ENCODE results near the gene HSFX4.
"Not testable (repeated sequence)": the region's sequence is repeated elsewhere in the genome, so short reads cannot be mapped to it uniquely, and the experiment has no call there.

HSFX4 gene

DNA sequence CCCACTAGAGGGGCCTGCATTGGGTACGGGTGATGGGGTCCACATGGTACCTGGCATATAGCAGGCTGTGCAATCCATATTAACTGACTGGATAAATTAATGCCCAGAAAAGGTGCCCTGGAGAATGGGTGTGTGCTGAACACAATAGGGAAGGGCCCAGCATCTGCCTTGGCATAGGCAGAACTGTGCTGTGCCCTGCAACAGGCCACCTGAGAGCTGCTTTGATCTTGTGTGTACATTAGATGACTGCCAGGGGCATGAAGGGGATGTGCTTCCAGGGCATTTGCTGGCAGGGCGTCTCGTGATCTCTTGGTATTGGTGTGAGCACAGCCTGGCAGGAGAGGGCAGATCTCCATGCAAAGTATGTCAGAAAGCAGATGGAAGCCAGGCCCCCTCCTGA lies 17.6 kb downstream of the HSFX4 start:
- H3K36me3 ChIP-seq (ENCODE audit: insufficient read depth, low read length); H2AFZ ChIP-seq (ENCODE audit: low read length); H4K20me1 ChIP-seq (ENCODE audit: insufficient read depth, low read length); H3K27me3 ChIP-seq (ENCODE audit: insufficient read depth, low read length); H3K4me2 ChIP-seq (ENCODE audit: low read length); H3K9me2 ChIP-seq (ENCODE audit: low read depth, low read length); H3K4me1 ChIP-seq (ENCODE audit: insufficient read depth, low read length, severe bottlenecking); H3K27ac ChIP-seq (ENCODE audit: low read depth, low read length, poor library complexity, severe bottlenecking); H3K9me3 ChIP-seq (ENCODE audit: low read length); H3F3A ChIP-seq (ENCODE audit: insufficient read depth, low read length); H3K79me2 ChIP-seq (ENCODE audit: insufficient read depth, low read length); H3K4me3 ChIP-seq (ENCODE audit: low read depth, low read length, poor library complexity, severe bottlenecking); H3K9ac ChIP-seq (ENCODE audit: low read length): not testable (repeated sequence)

DNA sequence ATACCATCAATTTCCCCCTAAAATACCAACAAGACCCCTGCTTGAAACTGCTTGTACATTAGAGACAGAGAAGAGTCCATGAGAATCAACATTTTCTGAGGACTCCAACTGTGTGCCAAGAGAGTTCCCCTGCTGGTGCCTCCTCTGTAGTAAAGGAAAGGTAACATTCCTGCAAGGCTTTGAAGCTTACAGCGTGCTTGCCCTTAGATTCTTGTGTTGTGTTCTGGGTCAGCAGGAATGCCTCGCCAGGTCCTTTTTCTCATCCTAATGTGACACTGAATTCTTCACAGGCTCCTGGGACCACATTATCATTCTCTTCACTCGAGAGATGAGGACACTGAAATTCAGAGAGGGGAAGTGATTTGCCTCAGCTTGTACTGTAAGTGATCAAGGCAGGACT lies 18.6 kb downstream of the HSFX4 start:
- no peaks in the 10 kb centered on the region for H4K20me1 ChIP-seq (ENCODE audit: insufficient read depth, low read length)
- H3K79me2 ChIP-seq (ENCODE audit: insufficient read depth, low read length) = no peaks in the 10 kb centered on the region
- H3K36me3 ChIP-seq (ENCODE audit: insufficient read depth, low read length) = no peaks in the 10 kb centered on the region
- H3K9me3 ChIP-seq (ENCODE audit: low read length) = no peaks in the 10 kb centered on the region
- no peak overlapping the region for H3K9ac ChIP-seq (ENCODE audit: low read length)
- H3K4me1 ChIP-seq (ENCODE audit: insufficient read depth, low read length, severe bottlenecking) = no peaks in the 10 kb centered on the region
- H2AFZ ChIP-seq (ENCODE audit: low read length) = no peak overlapping the region
- TF ChIP-seq, protein P1, sequence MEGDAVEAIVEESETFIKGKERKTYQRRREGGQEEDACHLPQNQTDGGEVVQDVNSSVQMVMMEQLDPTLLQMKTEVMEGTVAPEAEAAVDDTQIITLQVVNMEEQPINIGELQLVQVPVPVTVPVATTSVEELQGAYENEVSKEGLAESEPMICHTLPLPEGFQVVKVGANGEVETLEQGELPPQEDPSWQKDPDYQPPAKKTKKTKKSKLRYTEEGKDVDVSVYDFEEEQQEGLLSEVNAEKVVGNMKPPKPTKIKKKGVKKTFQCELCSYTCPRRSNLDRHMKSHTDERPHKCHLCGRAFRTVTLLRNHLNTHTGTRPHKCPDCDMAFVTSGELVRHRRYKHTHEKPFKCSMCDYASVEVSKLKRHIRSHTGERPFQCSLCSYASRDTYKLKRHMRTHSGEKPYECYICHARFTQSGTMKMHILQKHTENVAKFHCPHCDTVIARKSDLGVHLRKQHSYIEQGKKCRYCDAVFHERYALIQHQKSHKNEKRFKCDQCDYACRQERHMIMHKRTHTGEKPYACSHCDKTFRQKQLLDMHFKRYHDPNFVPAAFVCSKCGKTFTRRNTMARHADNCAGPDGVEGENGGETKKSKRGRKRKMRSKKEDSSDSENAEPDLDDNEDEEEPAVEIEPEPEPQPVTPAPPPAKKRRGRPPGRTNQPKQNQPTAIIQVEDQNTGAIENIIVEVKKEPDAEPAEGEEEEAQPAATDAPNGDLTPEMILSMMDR (IDR thresholded peaks at IDR 0.05; ENCODE audit: low read length) = no peak
- no peak for TF ChIP-seq EZH2 (IDR thresholded peaks at IDR 0.05; ENCODE audit: borderline replicate concordance, low read length)
- no peak overlapping the region for H3K4me2 ChIP-seq (ENCODE audit: low read length)
- no peak overlapping the region for H3K4me3 ChIP-seq (ENCODE audit: low read depth, low read length, poor library complexity, severe bottlenecking)
- H3F3A ChIP-seq (ENCODE audit: insufficient read depth, low read length) = no peaks in the 10 kb centered on the region
- no peaks in the 10 kb centered on the region for H3K27me3 ChIP-seq (ENCODE audit: insufficient read depth, low read length)
- H3K27ac ChIP-seq (ENCODE audit: low read depth, low read length, poor library complexity, severe bottlenecking) = no peak overlapping the region
- no peaks in the 10 kb centered on the region for H3K9me2 ChIP-seq (ENCODE audit: low read depth, low read length)

DNA sequence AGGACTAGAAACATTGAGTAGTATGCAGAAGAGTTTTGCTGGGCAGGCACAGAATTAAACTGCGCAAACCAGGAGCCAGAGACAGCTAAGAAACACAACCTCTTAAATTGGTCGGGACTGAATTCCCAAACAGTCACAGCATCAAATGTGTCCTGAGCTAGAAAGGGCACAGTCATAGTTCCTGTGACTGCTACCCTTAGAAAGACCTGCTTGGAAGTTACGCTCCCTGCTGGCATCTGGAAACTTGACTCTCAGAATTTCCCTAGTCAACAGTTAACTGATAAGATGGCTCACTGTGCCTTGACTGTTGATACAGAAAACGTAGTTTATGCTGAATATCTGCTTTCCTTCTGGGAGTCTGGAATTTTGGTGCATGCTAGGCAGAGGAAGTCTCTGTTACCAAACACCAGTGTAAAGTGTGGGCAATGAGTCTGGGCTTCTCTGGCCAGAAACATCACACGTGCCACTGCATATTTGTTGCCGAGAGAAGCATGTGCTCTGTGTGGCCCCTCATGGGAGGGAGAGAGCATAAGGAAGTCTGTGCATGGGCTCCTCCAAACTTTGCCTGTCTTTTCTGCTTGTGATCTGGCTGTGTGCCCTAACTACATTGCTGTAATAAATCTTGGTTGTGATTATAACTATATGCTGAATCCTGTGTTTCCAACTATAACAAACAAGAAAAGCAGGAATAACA lies 20.5 kb downstream of the HSFX4 start:
- H3K4me2 ChIP-seq (ENCODE audit: low read length) = no peak overlapping the region
- H3K4me3 ChIP-seq (ENCODE audit: low read depth, low read length, poor library complexity, severe bottlenecking) = no peak overlapping the region
- H3K27me3 ChIP-seq (ENCODE audit: insufficient read depth, low read length) = no peaks in the 10 kb centered on the region
- no peak overlapping the region for H3K27ac ChIP-seq (ENCODE audit: low read depth, low read length, poor library complexity, severe bottlenecking)
- no peak for TF ChIP-seq EZH2 (IDR thresholded peaks at IDR 0.05; ENCODE audit: borderline replicate concordance, low read length)
- TF ChIP-seq, protein P1 (IDR thresholded peaks at IDR 0.05; ENCODE audit: low read length) = no peak
- H3K9ac ChIP-seq (ENCODE audit: low read length) = no peak overlapping the region
- no peaks in the 10 kb centered on the region for H3K79me2 ChIP-seq (ENCODE audit: insufficient read depth, low read length)
- no peaks in the 10 kb centered on the region for H3K4me1 ChIP-seq (ENCODE audit: insufficient read depth, low read length, severe bottlenecking)
- no peaks in the 10 kb centered on the region for H4K20me1 ChIP-seq (ENCODE audit: insufficient read depth, low read length)
- H3K9me3 ChIP-seq (ENCODE audit: low read length) = no peaks in the 10 kb centered on the region
- no peaks in the 10 kb centered on the region for H3K36me3 ChIP-seq (ENCODE audit: insufficient read depth, low read length)
- H3K9me2 ChIP-seq (ENCODE audit: low read depth, low read length) = no peaks in the 10 kb centered on the region
- H3F3A ChIP-seq (ENCODE audit: insufficient read depth, low read length) = no peaks in the 10 kb centered on the region
- H2AFZ ChIP-seq (ENCODE audit: low read length) = no peak overlapping the region

DNA sequence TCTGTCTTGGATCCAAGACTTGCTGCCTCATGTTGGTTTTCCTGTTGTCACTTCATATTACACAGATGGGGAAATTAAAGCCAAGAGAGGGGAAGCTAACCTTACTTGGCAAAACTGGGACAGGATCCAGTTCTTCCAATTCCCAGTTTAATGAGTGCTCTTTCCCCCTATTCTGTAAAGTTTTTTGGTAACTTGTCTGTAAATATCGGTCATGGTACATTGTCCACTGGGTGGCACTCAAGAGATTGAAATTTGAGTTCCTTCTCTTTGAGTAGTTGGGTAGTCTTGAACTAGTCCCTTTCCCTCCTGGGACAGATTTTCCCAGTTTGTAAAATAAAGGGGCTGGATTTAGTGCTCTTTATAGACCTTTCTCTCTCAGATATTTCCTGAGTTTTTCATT lies 21.3 kb downstream of the HSFX4 start:
- TF ChIP-seq, protein P1 (IDR thresholded peaks at IDR 0.05; ENCODE audit: low read length) = peak; percentile 37; the same call in 1 of the 2 replicates
- TF ChIP-seq EZH2 (IDR thresholded peaks at IDR 0.05; ENCODE audit: borderline replicate concordance, low read length) = no peak
- H3K9me3 ChIP-seq (ENCODE audit: low read length) = no peaks in the 10 kb centered on the region
- no peak overlapping the region for H2AFZ ChIP-seq (ENCODE audit: low read length)
- no peaks in the 10 kb centered on the region for H3K9me2 ChIP-seq (ENCODE audit: low read depth, low read length)
- no peaks in the 10 kb centered on the region for H3K27me3 ChIP-seq (ENCODE audit: insufficient read depth, low read length)
- no peak overlapping the region for H3K9ac ChIP-seq (ENCODE audit: low read length)
- H3K4me1 ChIP-seq (ENCODE audit: insufficient read depth, low read length, severe bottlenecking) = no peaks in the 10 kb centered on the region
- no peaks in the 10 kb centered on the region for H3K79me2 ChIP-seq (ENCODE audit: insufficient read depth, low read length)
- H4K20me1 ChIP-seq (ENCODE audit: insufficient read depth, low read length) = no peaks in the 10 kb centered on the region
- H3K4me3 ChIP-seq (ENCODE audit: low read depth, low read length, poor library complexity, severe bottlenecking) = no peak overlapping the region
- H3K27ac ChIP-seq (ENCODE audit: low read depth, low read length, poor library complexity, severe bottlenecking) = no peak overlapping the region
- no peaks in the 10 kb centered on the region for H3K36me3 ChIP-seq (ENCODE audit: insufficient read depth, low read length)
- no peak overlapping the region for H3K4me2 ChIP-seq (ENCODE audit: low read length)
- H3F3A ChIP-seq (ENCODE audit: insufficient read depth, low read length) = no peaks in the 10 kb centered on the region

All from OCI-LY1 (cell line).